ENCODE measurements around the gene RAD23A.

- TF ChIP-seq POLR2A (IDR thresholded peaks at IDR 0.05; ENCODE audit: extremely low read depth, insufficient read length) (no peak), CTCF (IDR thresholded peaks at IDR 0.05; ENCODE audit: low read depth, low read length) (no peak), MAX (IDR thresholded peaks at IDR 0.05; ENCODE audit: low read depth, low read length) (no peak)
Measured at GRCh38 chr19:12995596-12996405, 50.1 kb downstream of the RAD23A start.
